GM21360 (cell line): ENCODE measurements around the gene DLGAP4.

Experiments used
- ATAC-seq: cut with Tn5 transposase; IDR thresholded peaks from one replicate; pipeline ENCODE4 v1.9.1; 2021; ENCODE audit warnings: mild to moderate bottlenecking, moderate library complexity; ENCODE audit not compliant: unreplicated experiment

DLGAP4 gene

GRCh38 chr20:36346256-36346655 lies 40.1 kb downstream of the DLGAP4 start:
- no peak for ATAC-seq

GRCh38 chr20:36349384-36350170 lies 43.4 kb downstream of the DLGAP4 start:
- no peak for ATAC-seq

- ATAC-seq, result no peak
Observed at GRCh38 chr20:36350439-36350838, 44.3 kb downstream of the DLGAP4 start.

- no peak for ATAC-seq
Observed at GRCh38 chr20:36351937-36352336, 45.8 kb downstream of the DLGAP4 start.

GRCh38 chr20:36352843-36353553 lies 46.9 kb downstream of the DLGAP4 start:
- no peak for ATAC-seq

- ATAC-seq, result no peak
Observed at GRCh38 chr20:36353740-36354139, 47.6 kb downstream of the DLGAP4 start.

- ATAC-seq, result no peak
Observed at GRCh38 chr20:36355469-36356171, 49.5 kb downstream of the DLGAP4 start.

- no peak for ATAC-seq
Observed at GRCh38 chr20:36359668-36360406, 53.7 kb downstream of the DLGAP4 start.

- ATAC-seq, result no peak
Observed at GRCh38 chr20:36360429-36360828, 54.3 kb downstream of the DLGAP4 start.

GRCh38 chr20:36361406-36361805 lies 55.3 kb downstream of the DLGAP4 start:
- ATAC-seq, result no peak

GRCh38 chr20:36362261-36362660 lies 56.1 kb downstream of the DLGAP4 start:
- ATAC-seq, result no peak

- no peak for ATAC-seq
Observed at GRCh38 chr20:36362978-36363713, 57.0 kb downstream of the DLGAP4 start.

- ATAC-seq, result no peak
Observed at GRCh38 chr20:36364506-36364905, 58.4 kb downstream of the DLGAP4 start.

- ATAC-seq, result no peak
Observed at GRCh38 chr20:36366623-36367369, 60.7 kb downstream of the DLGAP4 start.

GRCh38 chr20:36367370-36367745 lies 61.2 kb downstream of the DLGAP4 start:
- ATAC-seq, result no peak

GRCh38 chr20:36367907-36368799 lies 62.0 kb downstream of the DLGAP4 start:
- no peak for ATAC-seq

GRCh38 chr20:36368869-36369268 lies 62.7 kb downstream of the DLGAP4 start:
- ATAC-seq, result no peak

- ATAC-seq, result no peak
Observed at GRCh38 chr20:36369739-36370138, 63.6 kb downstream of the DLGAP4 start.
